ENCODE data around the gene CABP1. TPM values are rescaled to one million over a fixed set of nuclear protein-coding genes. Genes with fewer than 3 reads are reported as not detected.

CABP1 gene
- total RNA-seq, 1 experiment from 2014 or later, result 3.0 TPM

DNA sequence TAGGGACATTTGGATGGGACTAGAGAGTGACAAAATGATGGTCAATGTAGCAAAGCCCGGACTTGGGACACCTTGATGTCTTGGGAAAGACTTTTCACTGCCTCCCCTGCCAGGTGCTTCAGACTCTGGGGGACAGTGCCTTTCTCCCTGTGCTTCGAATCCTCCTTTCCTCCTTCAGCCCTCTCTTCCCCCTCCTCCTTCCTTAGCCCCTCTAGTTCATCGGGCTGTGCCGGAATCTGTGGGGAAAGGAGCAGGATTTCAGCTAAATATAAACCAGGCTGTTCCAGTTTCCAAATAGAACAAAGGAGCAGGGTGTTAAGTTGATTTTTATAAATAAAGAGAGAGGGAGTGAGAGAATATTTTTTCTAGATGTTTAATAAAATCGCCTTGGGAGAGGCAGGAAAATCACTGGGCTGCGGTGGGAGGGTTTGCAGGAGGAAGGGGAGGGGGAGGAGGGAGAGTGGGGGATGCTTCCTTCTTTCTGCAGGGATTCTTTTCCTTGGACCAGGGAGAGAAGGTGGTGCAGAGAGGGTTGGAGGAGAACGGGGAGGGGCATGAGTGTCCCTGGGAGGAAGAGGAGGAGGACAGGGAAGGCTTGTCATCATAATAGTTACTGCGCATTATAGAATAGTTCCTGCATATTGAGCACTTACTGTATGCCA is 21.3 kb upstream of the CABP1 start:
- Histone ChIP-seq H3K4ac (ENCODE audit: low read depth, low read length) (no peak overlapping the region), H3K4me1 (ENCODE audit: insufficient read depth, low read length) (peaks cover 4% of the 10 kb centered on the region; the same call in 1 of the 2 replicates), H3K23me2 (ENCODE audit: insufficient read length, low read depth, low read length, poor library complexity, severe bottlenecking) (no peaks in the 10 kb centered on the region), H2BK120ac (ENCODE audit: low read depth, low read length, poor library complexity, severe bottlenecking) (no peak overlapping the region), H2BK20ac (ENCODE audit: low read depth, low read length, poor library complexity, severe bottlenecking) (no peak overlapping the region), H3K79me1 (ENCODE audit: insufficient read depth, low read depth, low read length, poor library complexity, severe bottlenecking) (no peaks in the 10 kb centered on the region), H3K14ac (ENCODE audit: insufficient read depth, low read length) (no peak overlapping the region), H4K20me1 (ENCODE audit: control insufficient read depth, insufficient read depth, insufficient read length) (no peaks in the 10 kb centered on the region), H2AFZ (ENCODE audit: low read length) (no peak overlapping the region), H2BK15ac (ENCODE audit: low read depth, low read length) (no peak overlapping the region), H3K23ac (ENCODE audit: insufficient read length, low read depth, low read length) (no peak overlapping the region), H4K5ac (ENCODE audit: insufficient read length, low read depth, low read length) (no peak overlapping the region), H3K27ac (ENCODE audit: insufficient read length, low read depth, low read length) (no peak overlapping the region), H3K9ac (ENCODE audit: extremely low read depth, insufficient read length, low read length) (no peak overlapping the region), H3T11ph (ENCODE audit: low read length) (no peak overlapping the region), H2BK5ac (ENCODE audit: insufficient read length, low read length) (no peak overlapping the region), H4K91ac (ENCODE audit: insufficient read length, low read depth, low read length) (no peak overlapping the region), H3K27me3 (ENCODE audit: insufficient read depth, low read length) (no peaks in the 10 kb centered on the region), H3K18ac (ENCODE audit: insufficient read length, low read depth, low read length) (no peak overlapping the region), H2BK12ac (ENCODE audit: insufficient read length, low read depth, low read length) (no peak overlapping the region), H2AK5ac (ENCODE audit: insufficient read length, low read length) (no peak overlapping the region), H4K8ac (replicated peaks; ENCODE audit: insufficient read length, low read depth, low read length) (no peak overlapping the region), H3K56ac (ENCODE audit: insufficient read length, low read depth, low read length) (no peak overlapping the region), H3K79me2 (ENCODE audit: insufficient read depth, low read length) (no peaks in the 10 kb centered on the region), H3K4me2 (ENCODE audit: insufficient read depth, insufficient read length, low read length) (peak overlapping the region; percentile 32), H3K9me3 (ENCODE audit: control insufficient read depth, low read depth, low read length) (no peaks in the 10 kb centered on the region)
- TF ChIP-seq, protein P1, sequence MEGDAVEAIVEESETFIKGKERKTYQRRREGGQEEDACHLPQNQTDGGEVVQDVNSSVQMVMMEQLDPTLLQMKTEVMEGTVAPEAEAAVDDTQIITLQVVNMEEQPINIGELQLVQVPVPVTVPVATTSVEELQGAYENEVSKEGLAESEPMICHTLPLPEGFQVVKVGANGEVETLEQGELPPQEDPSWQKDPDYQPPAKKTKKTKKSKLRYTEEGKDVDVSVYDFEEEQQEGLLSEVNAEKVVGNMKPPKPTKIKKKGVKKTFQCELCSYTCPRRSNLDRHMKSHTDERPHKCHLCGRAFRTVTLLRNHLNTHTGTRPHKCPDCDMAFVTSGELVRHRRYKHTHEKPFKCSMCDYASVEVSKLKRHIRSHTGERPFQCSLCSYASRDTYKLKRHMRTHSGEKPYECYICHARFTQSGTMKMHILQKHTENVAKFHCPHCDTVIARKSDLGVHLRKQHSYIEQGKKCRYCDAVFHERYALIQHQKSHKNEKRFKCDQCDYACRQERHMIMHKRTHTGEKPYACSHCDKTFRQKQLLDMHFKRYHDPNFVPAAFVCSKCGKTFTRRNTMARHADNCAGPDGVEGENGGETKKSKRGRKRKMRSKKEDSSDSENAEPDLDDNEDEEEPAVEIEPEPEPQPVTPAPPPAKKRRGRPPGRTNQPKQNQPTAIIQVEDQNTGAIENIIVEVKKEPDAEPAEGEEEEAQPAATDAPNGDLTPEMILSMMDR (conservative IDR thresholded peaks at IDR 0.05), result no peak
- Mint-ChIP-seq H3K36me3 (ENCODE audit: insufficient read depth in 1 of 3, low read depth in 3 of 3) (peaks cover 0 to 4% (median 0%) of the 10 kb centered on the region in 3 experiments; a peak in 1 of 7 replicates), H3K27ac (no peak overlapping the region), H3K9me3 (peaks cover 2 to 4% of the 10 kb centered on the region in 2 experiments; a peak in 3 of 5 replicates), H3K4me3 (peak overlapping the region in 1 of 2 experiments; percentile 62; a peak in 2 of 5 replicates), H3K27me3 (ENCODE audit: low read depth) (peaks cover 11% of the 10 kb centered on the region), H3K4me1 (peaks cover 11 to 13% of the 10 kb centered on the region in 2 experiments)
- no peak for DNase-seq
- WGBS (ENCODE audit: extremely low coverage, insufficient read length, low lambda C conversion rate), result 100% methylated on average over 1 of the region's 8 CpGs
